Posterior vena cava (tissue), 2 donors: ENCODE measurements around the gene FJX1. TPM values are rescaled to one million over a fixed set of nuclear protein-coding genes. Genes with fewer than 3 reads are reported as not detected.
"Not testable (repeated sequence)": the region's sequence is repeated elsewhere in the genome, so short reads cannot be mapped to it uniquely, and the experiment has no call there.

Experiments
- DNase-seq: peaks from one replicate; pipeline ENCODE4 v3.0.0-alpha.2; 2020; ENCODE audit warnings: low spot score
- intact Hi-C, 2 donors: fragments of 100-400 bp; cut with DNase I; formaldehyde crosslinking; loops; one replicate each; pipeline versions ENCODE4 v1.14.1 to v1.14.2; 2022 to 2023
- total RNA-seq, 2 donors: library from RNA; stranded (reverse); fragmentation: NEBNext Ultra II Directional; extraction: Animal tissue kit (Norgen Biotek cat#: 25700); gene quantifications; one replicate each; pipeline ENCODE4 v1.2.1, GENCODE V29; 2021
- donor health status: DM: yes; HTN: yes; CAD: no.
- donor health status: DM: yes; HTN: yes; CAD: no.

Gene FJX1
- total RNA-seq, 2 donors from 2014 or later: 5.8 to 11.2 TPM

DNA sequence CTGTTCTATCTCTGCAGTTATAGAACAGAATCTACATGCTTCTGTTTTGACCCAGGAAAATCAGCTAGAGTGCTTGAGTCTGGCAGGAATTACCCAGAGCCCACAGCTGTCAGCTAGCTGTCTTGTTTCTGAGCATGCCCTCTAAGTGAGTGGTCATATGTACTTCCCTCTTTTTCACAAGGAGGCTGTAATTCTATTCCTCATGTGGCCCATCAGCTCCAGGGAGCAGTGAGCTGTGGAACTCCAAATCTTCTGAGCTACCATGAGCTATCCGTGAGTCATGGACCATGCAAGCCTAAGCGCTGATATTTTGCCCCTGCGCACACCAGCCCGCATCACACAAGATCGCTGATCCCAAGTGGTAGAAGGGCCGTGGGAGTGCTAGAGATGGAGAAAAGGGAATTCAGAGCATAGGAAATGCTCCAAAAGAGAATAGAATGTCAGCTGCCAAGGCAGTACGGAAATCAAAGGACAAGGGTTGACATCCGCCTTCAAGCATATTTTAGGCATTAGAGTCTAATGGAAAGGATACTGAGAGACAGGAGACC, 5.4 kb downstream of the FJX1 start:
- intact Hi-C loops: no loop called here
- no peak for DNase-seq

DNA sequence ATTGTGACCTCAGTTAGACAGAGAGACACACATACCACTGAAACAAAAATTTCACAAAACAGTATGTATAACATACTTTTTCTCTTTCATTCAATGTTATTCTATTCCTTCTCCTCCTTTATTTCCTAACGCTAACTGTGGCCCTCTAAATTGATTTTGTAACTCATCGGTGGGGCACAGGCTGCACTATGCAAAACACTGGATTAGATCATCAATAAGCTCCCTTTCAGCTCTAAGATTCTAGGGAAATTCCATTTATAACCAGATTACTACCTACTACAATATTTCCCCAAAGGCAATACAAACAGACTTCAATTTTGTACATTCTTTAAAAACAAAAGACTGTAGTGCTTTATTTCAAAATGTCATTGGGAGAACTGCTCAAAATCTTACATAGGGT, 6.1 kb downstream of the FJX1 start:
- no peak for DNase-seq
- intact Hi-C loops: no loop called here

- intact Hi-C loops: no loop called here
- no peak for DNase-seq
Measured at GRCh38 chr11:35624781-35625180, 6.5 kb downstream of the FJX1 start.

DNA sequence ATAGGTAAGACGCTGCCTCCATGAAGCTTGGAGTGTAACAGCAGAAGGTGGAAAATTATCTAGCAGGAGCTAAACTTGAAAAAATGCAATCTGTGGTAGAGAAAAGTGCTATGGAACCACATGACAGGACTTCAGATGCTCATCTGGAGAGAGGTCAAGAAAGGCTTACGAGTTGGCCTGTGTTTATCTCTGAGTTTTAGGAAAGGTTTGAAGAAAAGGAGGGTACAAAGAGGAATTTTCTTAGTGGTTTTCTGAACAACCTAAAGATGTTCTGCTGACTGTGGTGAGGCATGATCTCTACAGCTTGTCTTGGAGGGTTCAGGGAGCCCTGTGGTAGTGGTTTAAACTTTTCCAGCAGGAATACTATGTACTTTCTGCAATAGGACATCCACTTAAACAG, 8.2 kb downstream of the FJX1 start:
- DNase-seq: no peak
- intact Hi-C loops: no loop called here

- no peak for DNase-seq
- intact Hi-C loops: no loop called here
Measured at GRCh38 chr11:35629511-35629910, 11.3 kb downstream of the FJX1 start.

- intact Hi-C loops: no loop called here
- DNase-seq: no peak
Measured at GRCh38 chr11:35629914-35630313, 11.7 kb downstream of the FJX1 start.

DNA sequence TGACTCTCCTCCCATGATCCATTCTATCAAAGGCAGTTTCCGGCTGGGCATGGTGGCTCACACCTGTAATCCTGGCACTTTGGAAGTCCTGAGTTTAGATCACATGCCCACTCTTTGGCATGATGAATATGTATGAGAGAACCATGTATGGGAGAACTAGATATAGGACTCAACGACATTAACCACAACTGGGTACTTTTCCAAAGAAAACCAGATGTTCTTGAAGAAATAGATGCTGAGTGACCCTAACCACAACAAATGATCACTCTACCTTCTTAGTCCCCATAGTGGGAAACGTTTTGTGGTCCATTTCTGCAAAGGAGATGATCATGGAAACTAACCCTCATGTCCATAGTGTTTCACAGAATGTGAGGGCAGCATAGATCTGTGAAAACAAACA, 13.6 kb downstream of the FJX1 start:
- intact Hi-C loops: no loop called here
- DNase-seq: no peak

GRCh38 chr11:35632301-35632700, 14.0 kb downstream of the FJX1 start:
- intact Hi-C loops: no loop called here
- no peak for DNase-seq

DNA sequence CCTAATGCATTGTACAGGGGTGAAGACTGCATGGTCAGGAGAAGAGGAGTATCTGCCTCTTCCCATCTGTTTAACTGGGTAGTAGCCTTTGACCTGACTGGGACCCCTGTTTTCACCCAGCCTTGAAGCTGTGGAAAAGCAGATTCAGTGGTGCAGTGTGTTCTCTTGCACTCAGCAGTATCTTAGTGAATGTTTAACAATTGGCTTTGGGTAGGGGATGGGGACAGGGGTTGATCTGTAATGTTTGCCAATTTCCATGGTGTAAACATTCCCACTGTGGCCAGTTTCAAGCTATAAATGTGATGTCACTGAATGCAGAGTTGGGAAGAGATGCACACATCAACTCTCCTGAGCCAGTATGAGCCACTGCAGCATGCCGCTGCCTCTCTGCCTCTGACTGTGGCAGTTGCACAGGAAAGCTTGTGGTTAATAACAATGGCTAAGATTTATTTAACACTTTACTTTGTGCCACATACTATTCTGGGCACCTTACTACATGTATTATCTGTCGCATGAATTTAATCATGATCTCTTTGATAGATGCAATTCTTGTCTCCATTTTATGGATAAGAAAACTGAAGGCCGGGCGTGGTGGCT, 15.7 kb downstream of the FJX1 start:
- intact Hi-C loops: no loop called here
- DNase-seq: no peak

GRCh38 chr11:35635933-35636332, 17.7 kb downstream of the FJX1 start:
- intact Hi-C loops: no loop called here
- DNase-seq: no peak

DNA sequence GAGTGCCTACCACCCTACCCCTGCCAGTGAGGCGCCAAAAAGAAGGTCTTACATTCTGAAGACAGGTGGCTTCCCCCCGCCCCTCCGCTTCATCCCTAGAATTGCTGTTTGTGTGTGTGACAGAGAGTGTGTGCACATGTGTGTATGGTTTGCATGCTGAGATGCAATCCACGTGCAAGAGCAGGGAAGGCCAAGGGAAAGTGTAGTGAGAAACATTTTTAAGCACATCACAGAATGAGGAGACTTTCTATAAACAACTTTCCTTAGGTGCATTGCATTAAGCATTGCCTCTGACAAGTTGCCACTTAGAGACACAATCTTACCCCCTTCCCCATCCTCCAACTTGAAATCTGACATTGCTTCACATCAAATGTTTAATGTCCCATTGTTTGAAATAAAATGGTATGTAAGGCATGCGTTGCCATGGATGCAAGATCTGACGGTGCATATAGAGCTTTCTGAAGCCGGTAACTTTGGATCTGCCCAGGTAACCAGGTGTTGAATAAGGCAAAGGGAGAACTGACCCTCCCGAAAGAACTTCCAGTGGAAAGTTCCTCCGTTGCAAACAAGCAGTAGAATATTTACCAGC, 21.4 kb downstream of the FJX1 start:
- no peak for DNase-seq
- intact Hi-C loops: no loop called here

GRCh38 chr11:35641171-35641897, 23.1 kb downstream of the FJX1 start:
- intact Hi-C loops: no loop called here
- no peak for DNase-seq

GRCh38 chr11:35641964-35642363, 23.7 kb downstream of the FJX1 start:
- no peak for DNase-seq
- intact Hi-C loops: no loop called here

- DNase-seq: no peak
- intact Hi-C loops: no loop called here
Measured at GRCh38 chr11:35647421-35648093, 29.3 kb downstream of the FJX1 start.

DNA sequence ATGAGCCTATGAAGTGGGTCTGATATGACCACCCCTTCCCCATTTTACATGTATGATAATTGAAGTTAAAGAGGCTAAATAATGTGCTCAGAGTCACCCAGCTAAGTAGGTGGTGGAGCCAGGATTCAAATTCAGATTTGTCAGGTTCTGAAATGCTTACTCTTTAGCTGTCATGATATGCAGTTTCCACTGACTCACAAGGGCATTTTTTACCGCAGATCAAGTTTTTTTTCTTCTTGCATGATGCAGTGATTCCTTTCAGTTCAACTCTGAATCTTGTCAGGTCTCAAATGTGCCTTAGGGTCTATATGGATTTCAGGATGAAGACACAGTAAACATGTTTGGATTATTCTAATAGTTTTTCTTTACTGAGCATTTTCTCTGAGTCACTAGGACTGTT, 31.7 kb downstream of the FJX1 start:
- intact Hi-C loops: no loop called here

DNA sequence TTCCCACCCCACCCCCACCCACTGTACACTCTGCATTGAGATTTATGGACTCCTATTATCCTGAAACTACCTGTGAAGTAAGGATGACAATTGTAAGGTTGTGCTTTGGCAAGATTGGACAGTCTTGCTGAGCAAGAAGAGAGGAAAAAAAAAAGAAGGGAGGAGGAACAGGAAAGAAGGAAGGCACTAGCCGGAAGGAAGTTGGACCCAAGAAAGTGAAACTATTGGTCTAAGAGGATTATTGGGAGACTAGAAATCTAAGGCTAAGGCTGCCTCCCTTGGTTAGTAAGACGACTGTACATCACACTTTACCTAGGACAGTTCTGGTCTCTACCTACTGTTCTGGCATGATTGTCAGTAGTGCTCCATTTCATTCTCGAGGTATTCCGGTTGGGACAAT, 32.2 kb downstream of the FJX1 start:
- no peak for DNase-seq
- intact Hi-C loops: no loop called here

More for the DNA sequence above, 31.7 kb downstream of the FJX1 start:
- DNase-seq: no peak

GRCh38 chr11:35651263-35651662, 33.0 kb downstream of the FJX1 start:
- no peak for DNase-seq
- intact Hi-C loops: no loop called here

- DNase-seq, intact Hi-C loops: not testable (repeated sequence)
Measured at GRCh38 chr11:35652786-35653185, 34.5 kb downstream of the FJX1 start.

GRCh38 chr11:35654711-35655110, 36.5 kb downstream of the FJX1 start:
- intact Hi-C loops: no loop called here
- no peak for DNase-seq

DNA sequence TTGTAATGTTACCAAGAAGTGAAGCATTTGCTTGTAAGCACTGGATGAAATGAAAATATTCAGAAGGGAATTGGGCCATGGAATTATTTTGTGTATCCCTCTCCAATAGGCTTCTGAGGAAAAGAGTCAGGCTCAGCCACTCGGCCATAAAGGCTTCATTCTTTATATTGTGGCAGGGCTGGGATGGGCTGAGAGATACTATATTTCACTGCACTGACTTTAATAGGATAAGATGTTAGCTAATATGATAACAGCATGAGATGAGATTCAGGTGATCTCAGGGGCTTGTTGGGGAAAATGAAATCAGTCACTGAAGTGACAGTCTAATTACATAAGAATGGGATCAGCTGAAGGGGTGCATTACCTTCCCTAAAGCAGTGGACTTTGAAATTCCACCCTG, 37.0 kb downstream of the FJX1 start:
- intact Hi-C loops: no loop called here

More for the DNA sequence above, 37.0 kb downstream of the FJX1 start:
- DNase-seq: no peak
